ENCODE results near the gene SIN3B. TPM values are rescaled to one million over a fixed set of nuclear protein-coding genes. Genes with fewer than 3 reads are reported as not detected.

Gene SIN3B
- polyA plus RNA-seq, 3 donors, result 42.1 to 49.6 (median 44.1) TPM

- no peak for DNase-seq (ENCODE audit: low read depth in 3 of 3, low spot score in 2 of 3)
Measured at GRCh38 chr19:16822648-16823047, 6.5 kb upstream of the SIN3B start.

- DNase-seq (ENCODE audit: low read depth in 3 of 3, low spot score in 2 of 3), result no peak
Measured at GRCh38 chr19:16824658-16825311, 4.4 kb upstream of the SIN3B start.

GRCh38 chr19:16825312-16826052 lies 3.7 kb upstream of the SIN3B start:
- no peak for DNase-seq (ENCODE audit: low read depth in 3 of 3, low spot score in 2 of 3)

- no peak for DNase-seq (ENCODE audit: low read depth in 3 of 3, low spot score in 2 of 3)
Measured at GRCh38 chr19:16829822-16830289, 658 bp downstream of the SIN3B start.

- DNase-seq (ENCODE audit: low read depth in 3 of 3, low spot score in 2 of 3), result no peak
Measured at GRCh38 chr19:16830679-16831078, 1.5 kb downstream of the SIN3B start.

- DNase-seq (ENCODE audit: low read depth in 3 of 3, low spot score in 2 of 3), result no peak
Measured at GRCh38 chr19:16831531-16831930, 2.3 kb downstream of the SIN3B start.

GRCh38 chr19:16834747-16835146 lies 5.5 kb downstream of the SIN3B start:
- DNase-seq (ENCODE audit: low read depth in 3 of 3, low spot score in 2 of 3), result no peak

- DNase-seq (ENCODE audit: low read depth in 3 of 3, low spot score in 2 of 3), result no peak
Measured at GRCh38 chr19:16836115-16837034, 7.2 kb downstream of the SIN3B start.

GRCh38 chr19:16837035-16837362 lies 7.8 kb downstream of the SIN3B start:
- DNase-seq (ENCODE audit: low read depth in 3 of 3, low spot score in 2 of 3), result no peak

GRCh38 chr19:16841391-16841926 lies 12.3 kb downstream of the SIN3B start:
- DNase-seq (ENCODE audit: low read depth in 3 of 3, low spot score in 2 of 3), result no peak

GRCh38 chr19:16846901-16847300 lies 17.7 kb downstream of the SIN3B start:
- no peak for DNase-seq (ENCODE audit: low read depth in 3 of 3, low spot score in 2 of 3)

- DNase-seq (ENCODE audit: low read depth in 3 of 3, low spot score in 2 of 3), result no peak
Measured at GRCh38 chr19:16847430-16847829, 18.2 kb downstream of the SIN3B start.

- DNase-seq (ENCODE audit: low read depth in 3 of 3, low spot score in 2 of 3), result no peak
Measured at GRCh38 chr19:16849168-16849567, 20.0 kb downstream of the SIN3B start.

GRCh38 chr19:16850133-16850532 lies 20.9 kb downstream of the SIN3B start:
- no peak for DNase-seq (ENCODE audit: low read depth in 3 of 3, low spot score in 2 of 3)

- no peak for DNase-seq (ENCODE audit: low read depth in 3 of 3, low spot score in 2 of 3)
Measured at GRCh38 chr19:16851031-16851712, 22.0 kb downstream of the SIN3B start.

- no peak for DNase-seq (ENCODE audit: low read depth in 3 of 3, low spot score in 2 of 3)
Measured at GRCh38 chr19:16853066-16853465, 23.9 kb downstream of the SIN3B start.

GRCh38 chr19:16856091-16856490 lies 26.9 kb downstream of the SIN3B start:
- DNase-seq (ENCODE audit: low read depth in 3 of 3, low spot score in 2 of 3), result no peak

GRCh38 chr19:16859626-16860025 lies 30.4 kb downstream of the SIN3B start:
- DNase-seq (ENCODE audit: low read depth in 3 of 3, low spot score in 2 of 3), result no peak

GRCh38 chr19:16860118-16860517 lies 30.9 kb downstream of the SIN3B start:
- DNase-seq (ENCODE audit: low read depth in 3 of 3, low spot score in 2 of 3), result no peak

GRCh38 chr19:16861011-16861410 lies 31.8 kb downstream of the SIN3B start:
- DNase-seq (ENCODE audit: low read depth in 3 of 3, low spot score in 2 of 3), result no peak

All from right renal cortex interstitium (tissue), 3 donors.